OCI-LY1 (cell line): ENCODE data around the gene TUBB3.

Experiments
- EZH2 ChIP-seq: fragments of 200-600 bp; sonication (generic), shearing (Covaris generic); IDR thresholded peaks from 2 replicates; pipeline ENCODE4 v1.8.0; 2017; ENCODE audit warnings: borderline replicate concordance, mixed run types, mild to moderate bottlenecking, antibody characterized with exemption, low read length, moderate library complexity, mixed read lengths
- TF ChIP-seq, protein P1 (sequence below): fragments of 200-600 bp; sonication (generic), shearing (Covaris generic); IDR thresholded peaks from 2 replicates; pipeline ENCODE4 v1.5.1; 2017; ENCODE audit warnings: mild to moderate bottlenecking, antibody characterized with exemption, low read length, moderate library complexity, mixed read lengths

DNA sequence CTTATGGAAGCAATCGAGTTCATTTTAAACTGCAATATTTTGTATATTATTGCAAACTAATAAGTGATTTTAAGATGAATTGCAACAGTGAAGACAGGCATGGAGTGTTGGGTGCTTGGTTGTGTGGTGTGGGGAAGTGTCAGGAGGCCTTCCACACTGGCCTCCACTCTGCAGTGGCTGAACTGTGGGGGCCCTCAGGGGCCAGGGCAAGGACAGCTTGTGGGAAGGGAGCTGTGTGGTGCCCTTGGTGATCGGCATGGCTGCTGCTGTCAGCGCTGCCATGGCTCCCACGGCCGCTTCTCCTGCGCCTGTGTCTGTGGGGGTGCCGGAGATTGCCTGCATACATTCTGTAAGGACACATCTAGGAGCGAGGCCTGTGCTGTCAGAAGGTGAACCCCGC lies 30.5 kb upstream of the TUBB3 start:
- TF ChIP-seq EZH2, result no peak
- TF ChIP-seq, protein P1, sequence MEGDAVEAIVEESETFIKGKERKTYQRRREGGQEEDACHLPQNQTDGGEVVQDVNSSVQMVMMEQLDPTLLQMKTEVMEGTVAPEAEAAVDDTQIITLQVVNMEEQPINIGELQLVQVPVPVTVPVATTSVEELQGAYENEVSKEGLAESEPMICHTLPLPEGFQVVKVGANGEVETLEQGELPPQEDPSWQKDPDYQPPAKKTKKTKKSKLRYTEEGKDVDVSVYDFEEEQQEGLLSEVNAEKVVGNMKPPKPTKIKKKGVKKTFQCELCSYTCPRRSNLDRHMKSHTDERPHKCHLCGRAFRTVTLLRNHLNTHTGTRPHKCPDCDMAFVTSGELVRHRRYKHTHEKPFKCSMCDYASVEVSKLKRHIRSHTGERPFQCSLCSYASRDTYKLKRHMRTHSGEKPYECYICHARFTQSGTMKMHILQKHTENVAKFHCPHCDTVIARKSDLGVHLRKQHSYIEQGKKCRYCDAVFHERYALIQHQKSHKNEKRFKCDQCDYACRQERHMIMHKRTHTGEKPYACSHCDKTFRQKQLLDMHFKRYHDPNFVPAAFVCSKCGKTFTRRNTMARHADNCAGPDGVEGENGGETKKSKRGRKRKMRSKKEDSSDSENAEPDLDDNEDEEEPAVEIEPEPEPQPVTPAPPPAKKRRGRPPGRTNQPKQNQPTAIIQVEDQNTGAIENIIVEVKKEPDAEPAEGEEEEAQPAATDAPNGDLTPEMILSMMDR, result no peak
